Fibroblast of lung (primary cell): ENCODE results near the gene ITGA3.

Experiments
- EZH2 ChIP-seq: IDR thresholded peaks from 2 replicates; pipeline ENCODE4 v1.5.1; 2012; ENCODE audit warnings: low read length, control low read depth, mild to moderate bottlenecking; ENCODE audit errors: missing control alignments
- TF ChIP-seq, protein P1 (sequence below), 2 donors: IDR thresholded peaks in 1 of 2; conservative IDR thresholded peaks in 1 of 2; 1 replicate in 1 of 2; 2 replicates in 1 of 2; pipeline ENCODE4 v1.5.1; 2011 to 2012; ENCODE audit warnings: low read length in 2 of 2, control low read depth in 1 of 2, inconsistent platforms in 1 of 2, low read depth in 1 of 2, mild to moderate bottlenecking in 1 of 2

DNA sequence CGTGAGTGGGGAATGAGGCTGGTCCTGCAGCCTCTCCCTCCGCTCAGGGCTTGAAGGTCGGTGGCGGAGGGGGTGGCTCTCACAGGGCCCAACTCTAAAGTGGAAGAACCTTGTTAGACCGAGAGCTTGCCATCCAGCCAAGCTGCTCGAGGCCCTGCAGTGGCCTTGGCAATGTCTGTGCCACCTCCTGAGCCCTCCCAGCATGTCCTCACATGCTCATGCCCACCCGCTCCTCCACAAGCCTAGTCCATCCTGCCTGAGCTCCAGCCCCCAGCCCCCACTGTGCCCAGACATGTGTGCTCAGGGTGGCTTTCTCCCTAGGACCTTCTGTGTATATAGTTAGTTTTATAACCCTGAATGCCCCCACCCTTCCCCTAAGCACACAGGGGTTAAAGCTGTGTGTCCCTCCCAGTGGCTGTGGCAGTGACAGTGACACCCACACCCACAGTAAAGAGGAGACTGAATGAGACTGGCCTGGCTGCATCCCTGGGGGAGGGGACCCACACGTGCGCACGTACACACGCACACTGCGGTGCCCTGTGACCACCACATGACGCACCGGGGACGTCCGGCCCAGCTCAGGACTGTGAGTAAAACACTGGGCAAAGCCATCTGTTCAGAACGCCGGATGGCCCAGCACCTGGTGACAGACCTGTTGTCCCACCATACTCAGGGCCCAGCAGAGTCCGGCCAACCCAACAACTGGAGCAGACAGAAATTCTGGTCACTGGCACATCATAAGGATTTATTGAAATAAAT lies 54.9 kb downstream of the ITGA3 start:
- TF ChIP-seq, protein P1, sequence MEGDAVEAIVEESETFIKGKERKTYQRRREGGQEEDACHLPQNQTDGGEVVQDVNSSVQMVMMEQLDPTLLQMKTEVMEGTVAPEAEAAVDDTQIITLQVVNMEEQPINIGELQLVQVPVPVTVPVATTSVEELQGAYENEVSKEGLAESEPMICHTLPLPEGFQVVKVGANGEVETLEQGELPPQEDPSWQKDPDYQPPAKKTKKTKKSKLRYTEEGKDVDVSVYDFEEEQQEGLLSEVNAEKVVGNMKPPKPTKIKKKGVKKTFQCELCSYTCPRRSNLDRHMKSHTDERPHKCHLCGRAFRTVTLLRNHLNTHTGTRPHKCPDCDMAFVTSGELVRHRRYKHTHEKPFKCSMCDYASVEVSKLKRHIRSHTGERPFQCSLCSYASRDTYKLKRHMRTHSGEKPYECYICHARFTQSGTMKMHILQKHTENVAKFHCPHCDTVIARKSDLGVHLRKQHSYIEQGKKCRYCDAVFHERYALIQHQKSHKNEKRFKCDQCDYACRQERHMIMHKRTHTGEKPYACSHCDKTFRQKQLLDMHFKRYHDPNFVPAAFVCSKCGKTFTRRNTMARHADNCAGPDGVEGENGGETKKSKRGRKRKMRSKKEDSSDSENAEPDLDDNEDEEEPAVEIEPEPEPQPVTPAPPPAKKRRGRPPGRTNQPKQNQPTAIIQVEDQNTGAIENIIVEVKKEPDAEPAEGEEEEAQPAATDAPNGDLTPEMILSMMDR (conservative IDR thresholded peaks at IDR 0.05 in 1 of 2, IDR thresholded peaks at IDR 0.05 in 1 of 2; ENCODE audit: low read depth in 1 of 2, low read length in 2 of 2): no peak
- TF ChIP-seq EZH2: no peak
